Mammary epithelial cell (primary cell): ENCODE data around the gene ATP13A1.

ENCODE experiments used
- EZH2 ChIP-seq: IDR thresholded peaks from 2 replicates; pipeline ENCODE4 v1.6.1; 2012; ENCODE audit warnings: low read length, inconsistent platforms, borderline replicate concordance
- TF ChIP-seq, protein P1 (sequence below), 2 donors: IDR thresholded peaks in 1 of 2; conservative IDR thresholded peaks in 1 of 2; 2 replicates each; pipeline ENCODE4 v1.5.1; 2011 to 2012; ENCODE audit warnings: inconsistent platforms in 2 of 2, low read length in 2 of 2, mild to moderate bottlenecking in 2 of 2, control low read depth in 1 of 2, low read depth in 1 of 2; ENCODE audit not compliant: insufficient read depth in 1 of 2; ENCODE audit errors: extremely low read depth in 1 of 2

- TF ChIP-seq EZH2: no peak
- TF ChIP-seq, protein P1, sequence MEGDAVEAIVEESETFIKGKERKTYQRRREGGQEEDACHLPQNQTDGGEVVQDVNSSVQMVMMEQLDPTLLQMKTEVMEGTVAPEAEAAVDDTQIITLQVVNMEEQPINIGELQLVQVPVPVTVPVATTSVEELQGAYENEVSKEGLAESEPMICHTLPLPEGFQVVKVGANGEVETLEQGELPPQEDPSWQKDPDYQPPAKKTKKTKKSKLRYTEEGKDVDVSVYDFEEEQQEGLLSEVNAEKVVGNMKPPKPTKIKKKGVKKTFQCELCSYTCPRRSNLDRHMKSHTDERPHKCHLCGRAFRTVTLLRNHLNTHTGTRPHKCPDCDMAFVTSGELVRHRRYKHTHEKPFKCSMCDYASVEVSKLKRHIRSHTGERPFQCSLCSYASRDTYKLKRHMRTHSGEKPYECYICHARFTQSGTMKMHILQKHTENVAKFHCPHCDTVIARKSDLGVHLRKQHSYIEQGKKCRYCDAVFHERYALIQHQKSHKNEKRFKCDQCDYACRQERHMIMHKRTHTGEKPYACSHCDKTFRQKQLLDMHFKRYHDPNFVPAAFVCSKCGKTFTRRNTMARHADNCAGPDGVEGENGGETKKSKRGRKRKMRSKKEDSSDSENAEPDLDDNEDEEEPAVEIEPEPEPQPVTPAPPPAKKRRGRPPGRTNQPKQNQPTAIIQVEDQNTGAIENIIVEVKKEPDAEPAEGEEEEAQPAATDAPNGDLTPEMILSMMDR (conservative IDR thresholded peaks at IDR 0.05 in 1 of 2, IDR thresholded peaks at IDR 0.05 in 1 of 2; ENCODE audit: extremely low read depth in 1 of 2, insufficient read depth in 1 of 2, low read depth in 1 of 2, low read length in 2 of 2): no peak
Measured at GRCh38 chr19:19624032-19624570, 39.4 kb downstream of the ATP13A1 start.
